NCI-H226 (cell line): Measurements from ENCODE around the gene ZFP91.
A peak's percentile ranks its signal among the peaks of the same experiment; 100 is the strongest.

Source experiments
- DNase-seq: peaks from one replicate; pipeline ENCODE4 v3.0.0-alpha.2; 2015

The ZFP91 gene

GRCh38 chr11:58591659-58592058 is 12.8 kb downstream of the ZFP91 start:
- DNase-seq: no peak

GRCh38 chr11:58592760-58593472 is 14.1 kb downstream of the ZFP91 start:
- no peak for DNase-seq

- DNase-seq: no peak
Measured at GRCh38 chr11:58594826-58595225, 16.0 kb downstream of the ZFP91 start.

- DNase-seq: no peak
Measured at GRCh38 chr11:58596621-58597020, 17.8 kb downstream of the ZFP91 start.

GRCh38 chr11:58597486-58598144 is 18.8 kb downstream of the ZFP91 start:
- no peak for DNase-seq

GRCh38 chr11:58600510-58600909 is 21.6 kb downstream of the ZFP91 start:
- no peak for DNase-seq

GRCh38 chr11:58606930-58607714 is 28.3 kb downstream of the ZFP91 start:
- no peak for DNase-seq

GRCh38 chr11:58608331-58608730 is 29.5 kb downstream of the ZFP91 start:
- DNase-seq: no peak

GRCh38 chr11:58609723-58610122 is 30.9 kb downstream of the ZFP91 start:
- no peak for DNase-seq

- no peak for DNase-seq
Measured at GRCh38 chr11:58613228-58613627, 34.4 kb downstream of the ZFP91 start.

- DNase-seq: no peak
Measured at GRCh38 chr11:58615559-58615958, 36.7 kb downstream of the ZFP91 start.

- DNase-seq: peak; percentile 76
Measured at GRCh38 chr11:58616594-58616993, 37.7 kb downstream of the ZFP91 start.

- DNase-seq: no peak
Measured at GRCh38 chr11:58617976-58618557, 39.2 kb downstream of the ZFP91 start.

GRCh38 chr11:58621586-58622262 is 42.9 kb downstream of the ZFP91 start:
- no peak for DNase-seq

GRCh38 chr11:58622344-58622743 is 43.5 kb downstream of the ZFP91 start, which contains the start of gene CNTF:
Gene CNTF (plus strand): TSS chr11:58622665. CDS start chr11:58622753, 88 bp downstream.
- DNase-seq: peak; percentile 58

GRCh38 chr11:58625086-58625485 is 46.2 kb downstream of the ZFP91 start:
- no peak for DNase-seq

GRCh38 chr11:58625826-58626460 is 47.1 kb downstream of the ZFP91 start:
- peak; percentile 53 for DNase-seq

GRCh38 chr11:58626934-58627483 is 48.1 kb downstream of the ZFP91 start:
- peak; percentile 10 for DNase-seq

GRCh38 chr11:58628446-58628845 is 49.6 kb downstream of the ZFP91 start:
- peak; percentile 87 for DNase-seq

GRCh38 chr11:58629857-58630256 is 51.0 kb downstream of the ZFP91 start:
- peak; percentile 43 for DNase-seq

GRCh38 chr11:58631378-58631777 is 52.5 kb downstream of the ZFP91 start:
- DNase-seq: no peak

- no peak for DNase-seq
Measured at GRCh38 chr11:58632510-58632909, 53.6 kb downstream of the ZFP91 start.
